Type B pancreatic cell (in vitro differentiated cells): ENCODE data around the gene TMEFF2. TPM values are rescaled to one million over a fixed set of nuclear protein-coding genes. Genes with fewer than 3 reads are reported as not detected.

Experiments
- DNase-seq: peaks from one replicate; pipeline ENCODE4 v3.0.0; 2021; ENCODE audit warnings: mixed read lengths; ENCODE audit not compliant: unreplicated experiment; ENCODE audit errors: extremely low spot score
- H3K27ac Mint-ChIP-seq: 2 replicates; pipeline ENCODE4 v1.8.0; 2021; ENCODE audit warnings: mild to moderate bottlenecking, mixed read lengths
- H3K27me3 Mint-ChIP-seq: 2 replicates; pipeline ENCODE4 v1.8.0; 2021; ENCODE audit warnings: mixed read lengths
- H3K36me3 Mint-ChIP-seq: 2 replicates; pipeline ENCODE4 v1.8.0; 2021; ENCODE audit warnings: mixed read lengths
- H3K4me1 Mint-ChIP-seq: one replicate; pipeline ENCODE4 v1.8.0; 2021; ENCODE audit warnings: mixed read lengths; ENCODE audit not compliant: unreplicated experiment
- H3K4me3 Mint-ChIP-seq: 2 replicates; pipeline ENCODE4 v1.8.0; 2021; ENCODE audit warnings: mild to moderate bottlenecking, mixed read lengths
- H3K9me3 Mint-ChIP-seq: 2 replicates; pipeline ENCODE4 v1.8.0; 2021; ENCODE audit warnings: mixed read lengths
- CTCF ChIP-seq: fragments of 200-600 bp; sonication (generic); conservative IDR thresholded peaks from 2 replicates; pipeline ENCODE4 v1.5.0; 2021; ENCODE audit warnings: antibody characterized with exemption, mild to moderate bottlenecking
- total RNA-seq: library from RNA; stranded (reverse); gene quantifications from 2 replicates; pipeline ENCODE4 v1.2.1, GENCODE V29; 2021; ENCODE audit warnings: low replicate concordance

The TMEFF2 gene
- total RNA-seq, 1 donor from 2014 or later: 10.7 TPM

- H3K4me3 Mint-ChIP-seq: no peak overlapping the region
- no peak for DNase-seq
- H3K9me3 Mint-ChIP-seq: peaks cover 10% of the 10 kb centered on the region
- H3K4me1 Mint-ChIP-seq: peaks cover 12% of the 10 kb centered on the region
- H3K27ac Mint-ChIP-seq: no peak overlapping the region
- H3K36me3 Mint-ChIP-seq: peaks cover 5% of the 10 kb centered on the region
- TF ChIP-seq CTCF: no peak
- no peaks in the 10 kb centered on the region for H3K27me3 Mint-ChIP-seq
Measured at GRCh38 chr2:192026059-192026824, 168.5 kb downstream of the TMEFF2 start.

GRCh38 chr2:192025637-192026036 lies 169.1 kb downstream of the TMEFF2 start:
- H3K27me3 Mint-ChIP-seq: no peaks in the 10 kb centered on the region
- peaks cover 5% of the 10 kb centered on the region for H3K36me3 Mint-ChIP-seq
- no peak for TF ChIP-seq CTCF
- H3K27ac Mint-ChIP-seq: no peak overlapping the region
- peaks cover 12% of the 10 kb centered on the region for H3K4me1 Mint-ChIP-seq
- no peak for DNase-seq
- no peak overlapping the region for H3K4me3 Mint-ChIP-seq
- peaks cover 10% of the 10 kb centered on the region for H3K9me3 Mint-ChIP-seq

GRCh38 chr2:192023006-192023405 lies 171.7 kb downstream of the TMEFF2 start:
- no peak for DNase-seq
- H3K4me3 Mint-ChIP-seq: no peak overlapping the region
- TF ChIP-seq CTCF: no peak
- no peaks in the 10 kb centered on the region for H3K9me3 Mint-ChIP-seq
- peaks cover 12% of the 10 kb centered on the region for H3K4me1 Mint-ChIP-seq
- no peak overlapping the region for H3K27ac Mint-ChIP-seq
- H3K36me3 Mint-ChIP-seq: peaks cover under 1% of the 10 kb centered on the region
- H3K27me3 Mint-ChIP-seq: no peaks in the 10 kb centered on the region

- H3K27ac Mint-ChIP-seq: no peak overlapping the region
- no peaks in the 10 kb centered on the region for H3K4me1 Mint-ChIP-seq
- no peak overlapping the region for H3K4me3 Mint-ChIP-seq
- H3K36me3 Mint-ChIP-seq: no peaks in the 10 kb centered on the region
- H3K9me3 Mint-ChIP-seq: no peaks in the 10 kb centered on the region
- TF ChIP-seq CTCF: no peak
- DNase-seq: no peak
- H3K27me3 Mint-ChIP-seq: no peaks in the 10 kb centered on the region
Measured at GRCh38 chr2:192017844-192018243, 176.9 kb downstream of the TMEFF2 start.

- Mint-ChIP-seq H3K9me3 (no peaks in the 10 kb centered on the region), H3K27me3 (no peaks in the 10 kb centered on the region), H3K4me1 (no peaks in the 10 kb centered on the region), H3K27ac (no peak overlapping the region), H3K4me3 (no peak overlapping the region), H3K36me3 (no peaks in the 10 kb centered on the region)
- DNase-seq: no peak
- no peak for TF ChIP-seq CTCF
Measured at GRCh38 chr2:192016265-192016664, 178.5 kb downstream of the TMEFF2 start.
